WTC11 (cell line): ENCODE results near the gene ABLIM2. TPM values are rescaled to one million over a fixed set of nuclear protein-coding genes. Genes with fewer than 3 reads are reported as not detected.

ENCODE experiments used
- ATAC-seq: fragments of 200-7000 bp; cut with Tn5 transposase; 2 replicates; pipeline ENCODE4 v1.10.0; 2021; ENCODE audit warnings: mild to moderate bottlenecking, moderate library complexity
- CTCF ChIA-PET: fragments of 300-600 bp; sonication (Branson Sonifier 250); formaldehyde crosslinking; loops from one replicate; lab custom pipeline; 2021; ENCODE audit warnings: antibody characterized with exemption; lab: Charles Lee
- POLR2A ChIA-PET: fragments of 350-600 bp; sonication (Branson Sonifier 250); formaldehyde crosslinking; loops from one replicate; lab custom pipeline; 2021; ENCODE audit warnings: antibody characterized with exemption; lab: Charles Lee
- DNase-seq: peaks from one replicate; pipeline ENCODE4 v3.0.0; 2021; ENCODE audit warnings: low spot score
- H3K27ac Mint-ChIP-seq: 2 replicates; pipeline ENCODE4 v1.8.0; 2021; ENCODE audit warnings: mixed read lengths
- H3K27me3 Mint-ChIP-seq: 2 replicates; pipeline ENCODE4 v1.8.0; 2021; ENCODE audit warnings: low read depth, mild to moderate bottlenecking, moderate library complexity, mixed read lengths
- H3K36me3 Mint-ChIP-seq: 2 replicates; pipeline ENCODE4 v1.8.0; 2021; ENCODE audit warnings: mixed read lengths
- H3K4me1 Mint-ChIP-seq: 2 replicates; pipeline ENCODE4 v1.8.0; 2022; ENCODE audit warnings: mixed read lengths
- H3K4me3 Mint-ChIP-seq: 2 replicates; pipeline ENCODE4 v1.8.0; 2021; ENCODE audit warnings: mild to moderate bottlenecking, moderate library complexity, mixed read lengths
- H3K9me3 Mint-ChIP-seq: 2 replicates; pipeline ENCODE4 v1.8.0; 2021; ENCODE audit warnings: mixed read lengths
- CBFB ChIP-seq: sonication (generic); formaldehyde crosslinking; IDR thresholded peaks from 2 replicates; pipeline ENCODE4 v1.8.1; 2022; ENCODE audit warnings: mild to moderate bottlenecking, low read depth, missing genetic modification reagents
- CREM ChIP-seq: sonication (generic); formaldehyde crosslinking; IDR thresholded peaks from 2 replicates; pipeline ENCODE4 v1.8.1; 2022; ENCODE audit warnings: mild to moderate bottlenecking, missing genetic modification reagents, moderate library complexity
- ELF4 ChIP-seq: sonication (generic); formaldehyde crosslinking; IDR thresholded peaks from 2 replicates; pipeline ENCODE4 v1.8.1; 2022; ENCODE audit warnings: low read depth, mild to moderate bottlenecking, moderate library complexity, missing genetic modification reagents
- PRRX2 ChIP-seq: fragments of 250-450 bp; sonication (Bioruptor Pico); IDR thresholded peaks from 2 replicates; pipeline ENCODE4 v1.8.0; 2021; ENCODE audit warnings: mild to moderate bottlenecking
- SMAD3 ChIP-seq: sonication (generic); formaldehyde crosslinking; IDR thresholded peaks from 2 replicates; pipeline ENCODE4 v1.8.0; 2022; ENCODE audit warnings: missing genetic modification reagents, mild to moderate bottlenecking, borderline replicate concordance
- SP1 ChIP-seq: sonication (generic); formaldehyde crosslinking; conservative IDR thresholded peaks from 2 replicates; pipeline ENCODE4 v1.8.1; 2022; ENCODE audit warnings: missing genetic modification reagents
- TEAD1 ChIP-seq: sonication (generic); formaldehyde crosslinking; IDR thresholded peaks from 2 replicates; pipeline ENCODE4 v1.8.0; 2022; ENCODE audit warnings: mild to moderate bottlenecking, missing genetic modification reagents
- ZBTB21 ChIP-seq: sonication (generic); formaldehyde crosslinking; IDR thresholded peaks from 2 replicates; pipeline ENCODE4 v1.8.1; 2023; ENCODE audit warnings: mild to moderate bottlenecking, missing genetic modification reagents, borderline replicate concordance
- ZNF232 ChIP-seq: sonication (generic); formaldehyde crosslinking; IDR thresholded peaks from 2 replicates; pipeline ENCODE4 v1.8.0; 2022; ENCODE audit warnings: mild to moderate bottlenecking, missing genetic modification reagents
- ZNF263 ChIP-seq: sonication (generic); formaldehyde crosslinking; IDR thresholded peaks from 2 replicates; pipeline ENCODE4 v1.8.1; 2022; ENCODE audit warnings: low read depth, mild to moderate bottlenecking, moderate library complexity, missing genetic modification reagents
- total RNA-seq: library from RNA; stranded (reverse); gene quantifications from 3 replicates; pipeline ENCODE4 v1.2.3, GENCODE V29; 2021
- TF ChIP-seq, protein P1 (sequence below): sonication (generic); formaldehyde crosslinking; IDR thresholded peaks from 2 replicates; pipeline ENCODE4 v1.8.0; 2022; ENCODE audit warnings: missing genetic modification reagents
- TF ChIP-seq, protein P2 (sequence below): sonication (generic); formaldehyde crosslinking; IDR thresholded peaks from 2 replicates; pipeline ENCODE4 v1.8.1; 2022; ENCODE audit warnings: mild to moderate bottlenecking, moderate library complexity, missing genetic modification reagents
- TF ChIP-seq, protein P3 (sequence below): sonication (generic); formaldehyde crosslinking; IDR thresholded peaks from 2 replicates; pipeline ENCODE4 v1.8.1; 2023; ENCODE audit warnings: mild to moderate bottlenecking, missing genetic modification reagents, moderate library complexity
- TF ChIP-seq, protein P4 (sequence below): sonication (generic); formaldehyde crosslinking; IDR thresholded peaks from 2 replicates; pipeline ENCODE4 v1.8.1; 2022; ENCODE audit warnings: low read depth, mild to moderate bottlenecking, moderate library complexity, missing genetic modification reagents, borderline replicate concordance
- TF ChIP-seq, protein P5 (sequence below): fragments of 250-450 bp; sonication (Bioruptor Pico); IDR thresholded peaks from 2 replicates; pipeline ENCODE4 v1.8.0; 2021; ENCODE audit warnings: mild to moderate bottlenecking
- TF ChIP-seq, protein P6 (sequence below): sonication (generic); formaldehyde crosslinking; IDR thresholded peaks from 2 replicates; pipeline ENCODE4 v1.8.1; 2023; ENCODE audit warnings: mild to moderate bottlenecking, missing genetic modification reagents, moderate library complexity
- TF ChIP-seq, protein P7 (sequence below): sonication (generic); formaldehyde crosslinking; conservative IDR thresholded peaks from 2 replicates; pipeline ENCODE4 v1.8.1; 2022; ENCODE audit warnings: mild to moderate bottlenecking, missing genetic modification reagents
- TF ChIP-seq, protein P8 (sequence below): fragments of 200-600 bp; IDR thresholded peaks from 2 replicates; pipeline ENCODE4 v1.8.0; 2022; ENCODE audit warnings: antibody characterized with exemption

ABLIM2 gene
- total RNA-seq, 1 experiment from 2014 or later = 2.6 TPM

DNA sequence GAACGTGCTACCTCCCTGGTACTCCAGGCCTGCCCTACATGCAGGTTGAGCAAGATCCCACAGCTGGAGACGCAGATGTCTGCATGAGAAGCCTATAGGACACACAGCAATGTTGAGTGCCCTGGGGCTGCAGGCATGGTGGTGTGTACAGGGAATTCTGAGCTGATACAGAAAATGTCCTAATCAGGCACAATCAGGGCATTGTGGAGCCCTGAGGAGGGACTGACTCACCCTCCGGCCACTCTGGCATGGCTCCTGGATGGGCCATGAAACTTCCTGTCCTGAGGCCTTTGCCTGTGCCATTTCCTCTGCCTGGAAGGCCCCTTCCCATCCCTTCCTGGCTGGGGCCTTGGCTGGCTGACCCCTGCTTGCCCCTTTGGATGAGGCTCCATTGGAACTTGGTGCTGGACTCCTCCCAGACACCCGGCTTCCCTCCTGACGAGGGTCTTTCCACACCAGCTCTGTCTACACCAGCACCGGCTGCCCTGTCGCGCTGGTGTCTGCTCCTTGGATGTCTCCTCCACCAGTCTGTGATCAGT, 202.3 kb downstream of the ABLIM2 start (continued):
- TF ChIP-seq, protein P1, sequence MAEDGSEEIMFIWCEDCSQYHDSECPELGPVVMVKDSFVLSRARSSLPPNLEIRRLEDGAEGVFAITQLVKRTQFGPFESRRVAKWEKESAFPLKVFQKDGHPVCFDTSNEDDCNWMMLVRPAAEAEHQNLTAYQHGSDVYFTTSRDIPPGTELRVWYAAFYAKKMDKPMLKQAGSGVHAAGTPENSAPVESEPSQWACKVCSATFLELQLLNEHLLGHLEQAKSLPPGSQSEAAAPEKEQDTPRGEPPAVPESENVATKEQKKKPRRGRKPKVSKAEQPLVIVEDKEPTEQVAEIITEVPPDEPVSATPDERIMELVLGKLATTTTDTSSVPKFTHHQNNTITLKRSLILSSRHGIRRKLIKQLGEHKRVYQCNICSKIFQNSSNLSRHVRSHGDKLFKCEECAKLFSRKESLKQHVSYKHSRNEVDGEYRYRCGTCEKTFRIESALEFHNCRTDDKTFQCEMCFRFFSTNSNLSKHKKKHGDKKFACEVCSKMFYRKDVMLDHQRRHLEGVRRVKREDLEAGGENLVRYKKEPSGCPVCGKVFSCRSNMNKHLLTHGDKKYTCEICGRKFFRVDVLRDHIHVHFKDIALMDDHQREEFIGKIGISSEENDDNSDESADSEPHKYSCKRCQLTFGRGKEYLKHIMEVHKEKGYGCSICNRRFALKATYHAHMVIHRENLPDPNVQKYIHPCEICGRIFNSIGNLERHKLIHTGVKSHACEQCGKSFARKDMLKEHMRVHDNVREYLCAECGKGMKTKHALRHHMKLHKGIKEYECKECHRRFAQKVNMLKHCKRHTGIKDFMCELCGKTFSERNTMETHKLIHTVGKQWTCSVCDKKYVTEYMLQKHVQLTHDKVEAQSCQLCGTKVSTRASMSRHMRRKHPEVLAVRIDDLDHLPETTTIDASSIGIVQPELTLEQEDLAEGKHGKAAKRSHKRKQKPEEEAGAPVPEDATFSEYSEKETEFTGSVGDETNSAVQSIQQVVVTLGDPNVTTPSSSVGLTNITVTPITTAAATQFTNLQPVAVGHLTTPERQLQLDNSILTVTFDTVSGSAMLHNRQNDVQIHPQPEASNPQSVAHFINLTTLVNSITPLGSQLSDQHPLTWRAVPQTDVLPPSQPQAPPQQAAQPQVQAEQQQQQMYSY = no peak
- TF ChIP-seq, protein P2, sequence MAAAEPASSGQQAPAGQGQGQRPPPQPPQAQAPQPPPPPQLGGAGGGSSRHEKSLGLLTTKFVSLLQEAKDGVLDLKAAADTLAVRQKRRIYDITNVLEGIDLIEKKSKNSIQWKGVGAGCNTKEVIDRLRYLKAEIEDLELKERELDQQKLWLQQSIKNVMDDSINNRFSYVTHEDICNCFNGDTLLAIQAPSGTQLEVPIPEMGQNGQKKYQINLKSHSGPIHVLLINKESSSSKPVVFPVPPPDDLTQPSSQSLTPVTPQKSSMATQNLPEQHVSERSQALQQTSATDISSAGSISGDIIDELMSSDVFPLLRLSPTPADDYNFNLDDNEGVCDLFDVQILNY (CRISPR knock-in tag) = no peak

DNA sequence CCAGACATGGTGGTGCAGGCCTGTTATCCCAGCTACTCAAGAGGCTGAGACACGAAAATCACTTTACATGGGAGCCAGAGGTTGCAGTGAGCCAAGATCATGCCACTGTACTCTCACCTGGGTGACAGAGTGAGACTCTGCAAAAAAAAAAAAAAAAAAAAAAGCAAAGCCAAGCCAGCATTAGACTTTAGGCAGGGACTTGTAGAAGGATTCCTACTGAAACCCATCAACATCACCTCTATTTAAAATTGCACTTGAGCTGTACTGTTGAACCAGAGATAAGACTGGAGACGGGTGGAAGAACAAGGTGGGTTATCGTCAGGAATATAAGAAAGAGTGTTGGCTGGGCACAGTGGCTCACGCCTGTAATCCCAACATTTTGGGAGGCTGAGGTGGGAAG, 203.2 kb downstream of the ABLIM2 start:
- Mint-ChIP-seq H3K27me3 (no peaks in the 10 kb centered on the region; the same call in 1 of the 2 replicates), H3K9me3 (peaks cover 12% of the 10 kb centered on the region), H3K27ac (no peak overlapping the region), H3K36me3 (no peaks in the 10 kb centered on the region), H3K4me1 (peaks cover 20% of the 10 kb centered on the region), H3K4me3 (no peak overlapping the region)
- TF ChIP-seq SP1 (no peak), SMAD3 (CRISPR knock-in tag) (no peak), PRRX2 (CRISPR knock-in tag) (no peak), ZBTB21 (no peak), ZNF232 (CRISPR knock-in tag) (no peak), CBFB (CRISPR knock-in tag) (no peak), TEAD1 (CRISPR knock-in tag) (no peak)
- TF ChIP-seq, protein P3, sequence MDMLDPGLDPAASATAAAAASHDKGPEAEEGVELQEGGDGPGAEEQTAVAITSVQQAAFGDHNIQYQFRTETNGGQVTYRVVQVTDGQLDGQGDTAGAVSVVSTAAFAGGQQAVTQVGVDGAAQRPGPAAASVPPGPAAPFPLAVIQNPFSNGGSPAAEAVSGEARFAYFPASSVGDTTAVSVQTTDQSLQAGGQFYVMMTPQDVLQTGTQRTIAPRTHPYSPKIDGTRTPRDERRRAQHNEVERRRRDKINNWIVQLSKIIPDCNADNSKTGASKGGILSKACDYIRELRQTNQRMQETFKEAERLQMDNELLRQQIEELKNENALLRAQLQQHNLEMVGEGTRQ (CRISPR knock-in tag) = no peak
- TF ChIP-seq, protein P4, sequence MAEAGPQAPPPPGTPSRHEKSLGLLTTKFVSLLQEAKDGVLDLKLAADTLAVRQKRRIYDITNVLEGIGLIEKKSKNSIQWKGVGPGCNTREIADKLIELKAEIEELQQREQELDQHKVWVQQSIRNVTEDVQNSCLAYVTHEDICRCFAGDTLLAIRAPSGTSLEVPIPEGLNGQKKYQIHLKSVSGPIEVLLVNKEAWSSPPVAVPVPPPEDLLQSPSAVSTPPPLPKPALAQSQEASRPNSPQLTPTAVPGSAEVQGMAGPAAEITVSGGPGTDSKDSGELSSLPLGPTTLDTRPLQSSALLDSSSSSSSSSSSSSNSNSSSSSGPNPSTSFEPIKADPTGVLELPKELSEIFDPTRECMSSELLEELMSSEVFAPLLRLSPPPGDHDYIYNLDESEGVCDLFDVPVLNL = no peak
- TF ChIP-seq, protein P5, sequence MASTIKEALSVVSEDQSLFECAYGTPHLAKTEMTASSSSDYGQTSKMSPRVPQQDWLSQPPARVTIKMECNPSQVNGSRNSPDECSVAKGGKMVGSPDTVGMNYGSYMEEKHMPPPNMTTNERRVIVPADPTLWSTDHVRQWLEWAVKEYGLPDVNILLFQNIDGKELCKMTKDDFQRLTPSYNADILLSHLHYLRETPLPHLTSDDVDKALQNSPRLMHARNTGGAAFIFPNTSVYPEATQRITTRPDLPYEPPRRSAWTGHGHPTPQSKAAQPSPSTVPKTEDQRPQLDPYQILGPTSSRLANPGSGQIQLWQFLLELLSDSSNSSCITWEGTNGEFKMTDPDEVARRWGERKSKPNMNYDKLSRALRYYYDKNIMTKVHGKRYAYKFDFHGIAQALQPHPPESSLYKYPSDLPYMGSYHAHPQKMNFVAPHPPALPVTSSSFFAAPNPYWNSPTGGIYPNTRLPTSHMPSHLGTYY (CRISPR knock-in tag) = no peak
- TF ChIP-seq, protein P6, sequence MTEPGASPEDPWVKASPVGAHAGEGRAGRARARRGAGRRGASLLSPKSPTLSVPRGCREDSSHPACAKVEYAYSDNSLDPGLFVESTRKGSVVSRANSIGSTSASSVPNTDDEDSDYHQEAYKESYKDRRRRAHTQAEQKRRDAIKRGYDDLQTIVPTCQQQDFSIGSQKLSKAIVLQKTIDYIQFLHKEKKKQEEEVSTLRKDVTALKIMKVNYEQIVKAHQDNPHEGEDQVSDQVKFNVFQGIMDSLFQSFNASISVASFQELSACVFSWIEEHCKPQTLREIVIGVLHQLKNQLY = no peak
- ATAC-seq (no peak), DNase-seq (no peak)
- ChIA-PET CTCF (interaction anchor here (0.6 to 0.7 kb wide), 2 partner anchors 194 to 884 kb away, joined by 3 read pairs; no protein-coding TSS in a partner anchor), POLR2A (no interaction called here)

DNA sequence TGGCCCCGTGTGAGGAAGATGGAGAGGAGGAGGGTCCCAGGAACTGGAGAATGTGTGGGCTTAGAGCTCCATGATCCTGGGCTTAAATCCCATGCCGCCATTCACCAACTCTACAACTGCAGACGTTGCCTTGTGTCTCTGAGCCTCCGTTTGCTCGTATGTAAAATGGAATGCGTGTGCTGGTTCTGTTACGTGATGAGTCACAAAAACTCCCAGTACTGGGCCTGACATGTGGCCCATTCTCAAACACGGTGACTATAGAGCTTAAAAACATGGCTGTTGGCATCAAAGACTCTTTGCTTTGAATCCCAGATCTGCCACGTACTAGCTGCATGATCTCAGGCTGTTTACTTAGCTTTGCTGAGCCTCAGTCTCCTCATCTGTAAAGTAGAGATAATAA, 206.0 kb downstream of the ABLIM2 start:
- peaks cover 12% of the 10 kb centered on the region for H3K9me3 Mint-ChIP-seq
- no peaks in the 10 kb centered on the region; the same call in 1 of the 2 replicates for H3K27me3 Mint-ChIP-seq
- no peak overlapping the region for H3K4me3 Mint-ChIP-seq
- H3K4me1 Mint-ChIP-seq = peaks cover 17% of the 10 kb centered on the region
- ATAC-seq = no peak
- CTCF ChIA-PET = interaction anchor here (0.6 to 1.4 kb wide), 4 partner anchors 13 to 1195 kb away, joined by 3 to 5 read pairs (median 4); partner anchors contain the start of gene AFAP1
- no peaks in the 10 kb centered on the region for H3K36me3 Mint-ChIP-seq
- POLR2A ChIA-PET = no interaction called here
- DNase-seq = no peak
- no peak overlapping the region for H3K27ac Mint-ChIP-seq
- TF ChIP-seq, protein P7, sequence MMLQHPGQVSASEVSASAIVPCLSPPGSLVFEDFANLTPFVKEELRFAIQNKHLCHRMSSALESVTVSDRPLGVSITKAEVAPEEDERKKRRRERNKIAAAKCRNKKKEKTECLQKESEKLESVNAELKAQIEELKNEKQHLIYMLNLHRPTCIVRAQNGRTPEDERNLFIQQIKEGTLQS = no peak
- TF ChIP-seq, protein P8, sequence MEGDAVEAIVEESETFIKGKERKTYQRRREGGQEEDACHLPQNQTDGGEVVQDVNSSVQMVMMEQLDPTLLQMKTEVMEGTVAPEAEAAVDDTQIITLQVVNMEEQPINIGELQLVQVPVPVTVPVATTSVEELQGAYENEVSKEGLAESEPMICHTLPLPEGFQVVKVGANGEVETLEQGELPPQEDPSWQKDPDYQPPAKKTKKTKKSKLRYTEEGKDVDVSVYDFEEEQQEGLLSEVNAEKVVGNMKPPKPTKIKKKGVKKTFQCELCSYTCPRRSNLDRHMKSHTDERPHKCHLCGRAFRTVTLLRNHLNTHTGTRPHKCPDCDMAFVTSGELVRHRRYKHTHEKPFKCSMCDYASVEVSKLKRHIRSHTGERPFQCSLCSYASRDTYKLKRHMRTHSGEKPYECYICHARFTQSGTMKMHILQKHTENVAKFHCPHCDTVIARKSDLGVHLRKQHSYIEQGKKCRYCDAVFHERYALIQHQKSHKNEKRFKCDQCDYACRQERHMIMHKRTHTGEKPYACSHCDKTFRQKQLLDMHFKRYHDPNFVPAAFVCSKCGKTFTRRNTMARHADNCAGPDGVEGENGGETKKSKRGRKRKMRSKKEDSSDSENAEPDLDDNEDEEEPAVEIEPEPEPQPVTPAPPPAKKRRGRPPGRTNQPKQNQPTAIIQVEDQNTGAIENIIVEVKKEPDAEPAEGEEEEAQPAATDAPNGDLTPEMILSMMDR = no peak
- TF ChIP-seq CREM (no peak), ELF4 (no peak), ZNF263 (CRISPR knock-in tag) (no peak)
